K562 (cell line): ENCODE measurements around the gene MPG. TPM values are rescaled to one million over a fixed set of nuclear protein-coding genes. Genes with fewer than 3 reads are reported as not detected.

Experiments
- ATAC-seq: fragments of 200-7000 bp; cut with Tn5 transposase; 3 replicates; pipeline ENCODE4 v1.9.1; 2020; ENCODE audit warnings: moderate library complexity
- BruUV-seq: library from RNA; stranded (reverse); fragments of 400-500 nt; replicated peaks from 2 replicates; lab custom pipeline; 2021; lab: Mats Ljungman, UMichigan
- CTCF ChIA-PET: fragments of 300-600 bp; formaldehyde crosslinking; extraction: SDS; loops from one replicate; lab custom pipeline; 2021; ENCODE audit warnings: low intra/inter-chr PET ratio; lab: Yijun Ruan, JAX
- POLR2A ChIA-PET: fragments of 300-600, 350-650 bp; sonication (Branson Sonifier 250); formaldehyde crosslinking; extraction: SDS; loops from one replicate; lab custom pipeline; 2021; ENCODE audit warnings: antibody characterized with exemption, inconsistent platforms; lab: Yijun Ruan, JAX
- DNase-seq, 4 experiments: peaks; one replicate each; pipeline versions ENCODE4 v3.0.0 to v3.0.0-alpha.2; 2011 to 2018; ENCODE audit warnings: low spot score in 3 of 4, mixed read lengths in 3 of 4; ENCODE audit errors: extremely low read depth in 1 of 4
- FAIRE-seq: peaks from 2 replicates; lab custom pipeline; 2011; peaks lifted over from hg19 to GRCh38; lab: Jason Lieb, UNC
- H2AFZ ChIP-seq: 2 replicates; pipeline ENCODE4 v1.6.0; 2011; ENCODE audit warnings: low read depth, low read length, control low read depth, inconsistent platforms
- H3K27ac ChIP-seq: fragments of 200-600 bp; 3 replicates; pipeline ENCODE4 v1.8.0; 2011; ENCODE audit warnings: low read depth, mild to moderate bottlenecking, control low read depth, inconsistent platforms, low read length, moderate library complexity, mixed read lengths; ENCODE audit errors: extremely low read depth
- H3K27me3 ChIP-seq, 2 experiments: fragments of 300-600 bp in 1 of 2; 2 replicates in 1 of 2; 3 replicates in 1 of 2; pipeline versions ENCODE4 v1.6.0 to v1.8.0; 2011; ENCODE audit warnings: inconsistent platforms in 2 of 2, low read length in 2 of 2, mild to moderate bottlenecking in 1 of 2, mixed read lengths in 1 of 2, moderate library complexity in 1 of 2; ENCODE audit not compliant: control insufficient read depth in 2 of 2, insufficient read depth in 2 of 2
- H3K36me3 ChIP-seq: fragments of 300-600 bp; 3 replicates; pipeline ENCODE4 v1.8.0; 2011; ENCODE audit warnings: mild to moderate bottlenecking, low read length, inconsistent platforms; ENCODE audit not compliant: control insufficient read depth, insufficient read depth
- H3K4me1 ChIP-seq, 2 experiments: fragments of 200-600 bp in 1 of 2; replicated peaks in 1 of 2; 2 replicates in 1 of 2; 3 replicates in 1 of 2; pipeline versions ENCODE4 v1.5.1 to v1.8.0; 2011; ENCODE audit warnings: inconsistent platforms in 2 of 2, low read length in 2 of 2, mild to moderate bottlenecking in 1 of 2, mixed read lengths in 1 of 2, moderate library complexity in 1 of 2; ENCODE audit not compliant: control insufficient read depth in 2 of 2, insufficient read depth in 2 of 2
- H3K4me2 ChIP-seq: 2 replicates; pipeline ENCODE4 v1.6.1; 2011; ENCODE audit warnings: low read length, control low read depth, inconsistent platforms, mixed read lengths; ENCODE audit not compliant: insufficient read depth
- H3K4me3 ChIP-seq: fragments of 200-600 bp; sonication (generic), shearing (Covaris generic); 2 replicates; pipeline ENCODE4 v1.5.1; 2016; ENCODE audit warnings: control low read depth, inconsistent platforms
- H3K79me2 ChIP-seq: fragments of 200-600 bp; 3 replicates; pipeline ENCODE4 v1.8.0; 2011; ENCODE audit warnings: low read length, inconsistent platforms; ENCODE audit not compliant: control insufficient read depth, insufficient read depth
- H3K9ac ChIP-seq, 2 experiments: 2 replicates each; pipeline versions ENCODE4 v1.6.0 to v1.6.1; 2011; ENCODE audit warnings: low read depth in 2 of 2, low read length in 2 of 2, control low read depth in 1 of 2, inconsistent platforms in 1 of 2, mild to moderate bottlenecking in 1 of 2, mixed read lengths in 1 of 2; ENCODE audit not compliant: insufficient read depth in 1 of 2
- H3K9me1 ChIP-seq: one replicate; pipeline ENCODE4 v1.6.0; 2011; ENCODE audit warnings: inconsistent platforms, mild to moderate bottlenecking, low read length, moderate library complexity; ENCODE audit not compliant: control insufficient read depth, insufficient read depth
- H3K9me3 ChIP-seq: replicated peaks from 2 replicates; pipeline ENCODE4 v1.5.1; 2011; ENCODE audit warnings: low read depth, low read length, inconsistent platforms; ENCODE audit not compliant: control insufficient read depth, insufficient read depth
- H4K20me1 ChIP-seq: replicated peaks from 2 replicates; pipeline ENCODE4 v1.6.1; 2011; ENCODE audit warnings: low read length, inconsistent platforms, mixed read lengths; ENCODE audit not compliant: control insufficient read depth, insufficient read depth
- POLR2A ChIP-seq: fragments of 450-650 bp; conservative IDR thresholded peaks from 2 replicates; pipeline ENCODE4 v1.6.1; 2016
- ZNF592 ChIP-seq: fragments of 450-650 bp; IDR thresholded peaks from 2 replicates; pipeline ENCODE4 v1.6.1; 2017; ENCODE audit warnings: antibody characterized with exemption, mild to moderate bottlenecking
- WGBS: fragments of 100-300 bp; shearing (Covaris generic); methylation state at CpG from one replicate; pipeline ENCODE4 v1.1.6; 2016; ENCODE audit warnings: low coverage, mixed read lengths; ENCODE audit not compliant: insufficient coverage; ENCODE audit errors: missing lambda C conversion rate; 5-methylcytosine and 5-hydroxymethylcytosine counted together
- in situ Hi-C: fragments of 300-500 bp; cut with MboI; formaldehyde crosslinking; loops from 4 replicates; pipeline ENCODE4 v1.15.0; 2018; ENCODE audit warnings: inconsistent platforms, mixed read lengths
- intact Hi-C: fragments of 100-400 bp; cut with micrococcal nuclease; formaldehyde crosslinking; loops from 2 replicates; pipeline ENCODE4 v1.14.2; 2022
- polyA plus RNA-seq, 8 experiments: library from polyadenylated mRNA; depleted of rRNA in 4 of 8; stranded (reverse) in 5 of 8; unstranded in 3 of 8; fragments of >200 nt; fragmentation: Nextera tagmentation in 2 of 8; fragmentation: Illumina TruSeq in 1 of 8; extraction: Ambion mirVana in 2 of 8; extraction: Trizol in 1 of 8; gene quantifications; 2 replicates each; pipeline versions ENCODE4 v1.2.1 to v1.2.3, GENCODE V29; 2011 to 2014; ENCODE audit warnings: inconsistent platforms in 1 of 8, missing spikeins in 1 of 8
- total RNA-seq, 7 experiments: library from RNA; depleted of rRNA in 6 of 7; stranded (reverse); fragments of >200 nt in 6 of 7; fragmentation: Illumina TruSeq in 2 of 7; extraction: Trizol in 2 of 7; gene quantifications; 2 replicates each; pipeline versions ENCODE4 v1.2.1 to v1.2.3, GENCODE V29; 2011 to 2021; ENCODE audit warnings: low replicate concordance in 1 of 7

MPG gene
- total and polyA plus RNA-seq, 9 of the 15 experiments (the other 6 are each of a cell fraction or from before 2014, with no cell fraction given): 0.42 to 226 (median 36.2) TPM

GRCh38 chr16:59440-60059, 18.5 kb upstream of the MPG start:
- TF ChIP-seq ZNF592 (no peak), POLR2A (0 out of 2 replicates have a peak, but pooled peaks have one; percentile 12)
- BruUV-seq: no TSS peak
- Histone ChIP-seq H3K36me3 (peaks cover 44% of the 10 kb centered on the region), H3K27me3 (no peaks in the 10 kb centered on the region), H2AFZ (no peak overlapping the region), H3K4me2 (no peak overlapping the region), H3K79me2 (peaks cover 14% of the 10 kb centered on the region), H3K27ac (no peak overlapping the region), H3K4me3 (no peak overlapping the region), H3K4me1 (peaks cover 5 to 26% of the 10 kb centered on the region in 2 experiments; a peak in 2 of 5 replicates), H3K9ac (no peak overlapping the region; a peak in 1 of 4 replicates), H4K20me1 (no peaks in the 10 kb centered on the region; the same call in none of the 2 replicates), H3K9me3 (no peaks in the 10 kb centered on the region), H3K9me1 (peaks cover 2% of the 10 kb centered on the region)
- intact Hi-C loops (no loop called here), in situ Hi-C loops (no loop called here)
- no peak for DNase-seq
- no peak for ATAC-seq
- FAIRE-seq: no peak
- ChIA-PET CTCF (no interaction called here), POLR2A (interaction anchor here (2.1 kb wide), 1 partner anchor 11 kb away, joined by 18 read pairs; the partner anchor contains the start of gene RHBDF1)
- 82% methylated on average over 13 of the region's 14 CpGs for WGBS
